ENCODE data around the gene GSC. TPM values are rescaled to one million over a fixed set of nuclear protein-coding genes. Genes with fewer than 3 reads are reported as not detected.

The GSC gene
- total RNA-seq, 1 experiment from 2014 or later, result not detected

GRCh38 chr14:94775871-94776210, 5.9 kb upstream of the GSC start:
- Histone ChIP-seq H3K18ac (ENCODE audit: insufficient read length, low read depth, low read length) (no peak overlapping the region), H2BK5ac (ENCODE audit: insufficient read length, low read length) (no peak overlapping the region), H3K23me2 (ENCODE audit: insufficient read length, low read depth, low read length, poor library complexity, severe bottlenecking) (no peaks in the 10 kb centered on the region), H4K8ac (replicated peaks; ENCODE audit: insufficient read length, low read depth, low read length) (no peak overlapping the region), H2BK12ac (ENCODE audit: insufficient read length, low read depth, low read length) (no peak overlapping the region), H3K79me2 (ENCODE audit: insufficient read depth, low read length) (no peaks in the 10 kb centered on the region), H2AFZ (ENCODE audit: low read length) (no peak overlapping the region), H3K27me3 (ENCODE audit: insufficient read depth, low read length) (peaks cover 56% of the 10 kb centered on the region), H4K91ac (ENCODE audit: insufficient read length, low read depth, low read length) (no peak overlapping the region), H3K27ac (ENCODE audit: insufficient read length, low read depth, low read length) (no peak overlapping the region), H3T11ph (ENCODE audit: low read length) (no peak overlapping the region), H3K14ac (ENCODE audit: insufficient read depth, low read length) (no peak overlapping the region), H4K20me1 (ENCODE audit: control insufficient read depth, insufficient read depth, insufficient read length) (no peaks in the 10 kb centered on the region), H3K9ac (ENCODE audit: extremely low read depth, insufficient read length, low read length) (no peak overlapping the region), H3K79me1 (ENCODE audit: insufficient read depth, low read depth, low read length, poor library complexity, severe bottlenecking) (no peaks in the 10 kb centered on the region), H3K9me3 (ENCODE audit: control insufficient read depth, low read depth, low read length) (no peaks in the 10 kb centered on the region), H2BK20ac (ENCODE audit: low read depth, low read length, poor library complexity, severe bottlenecking) (no peak overlapping the region), H3K56ac (ENCODE audit: insufficient read length, low read depth, low read length) (no peak overlapping the region), H3K4ac (ENCODE audit: low read depth, low read length) (no peak overlapping the region), H3K23ac (ENCODE audit: insufficient read length, low read depth, low read length) (no peak overlapping the region), H4K5ac (ENCODE audit: insufficient read length, low read depth, low read length) (no peak overlapping the region), H3K4me1 (ENCODE audit: insufficient read depth, low read length) (0 out of 2 replicates have a peak, but pooled peaks cover 5% of the 10 kb centered on the region), H2BK15ac (ENCODE audit: low read depth, low read length) (no peak overlapping the region), H2BK120ac (ENCODE audit: low read depth, low read length, poor library complexity, severe bottlenecking) (no peak overlapping the region), H3K4me2 (ENCODE audit: insufficient read depth, insufficient read length, low read length) (peak overlapping the region; percentile 48), H2AK5ac (ENCODE audit: insufficient read length, low read length) (no peak overlapping the region)
- Mint-ChIP-seq H3K27me3 (ENCODE audit: low read depth) (peaks cover 100% of the 10 kb centered on the region), H3K36me3 (ENCODE audit: insufficient read depth in 1 of 3, low read depth in 3 of 3) (no peaks in the 10 kb centered on the region), H3K9me3 (peaks cover 0 to 3% of the 10 kb centered on the region in 2 experiments; a peak in 2 of 5 replicates), H3K27ac (no peak overlapping the region), H3K4me3 (peak overlapping the region in 1 of 2 experiments; percentile 66; a peak in 2 of 5 replicates), H3K4me1 (peaks cover 45 to 63% of the 10 kb centered on the region in 2 experiments)
- TF ChIP-seq CTCF (conservative IDR thresholded peaks at IDR 0.05), result no peak
- WGBS (ENCODE audit: extremely low coverage, insufficient read length, low lambda C conversion rate), result no CpG with 5 or more reads among the region's 2 CpGs
- DNase-seq, result no peak

All from H9 (cell line).